GM12874 (cell line): ENCODE data around the gene ARHGAP42.

ENCODE experiments used
- TF ChIP-seq, protein P1 (sequence below): IDR thresholded peaks from 2 replicates; pipeline ENCODE4 v1.5.1; 2011; ENCODE audit warnings: low read depth, mild to moderate bottlenecking, control low read depth, low read length, moderate library complexity; ENCODE audit not compliant: insufficient read depth

The ARHGAP42 gene

DNA sequence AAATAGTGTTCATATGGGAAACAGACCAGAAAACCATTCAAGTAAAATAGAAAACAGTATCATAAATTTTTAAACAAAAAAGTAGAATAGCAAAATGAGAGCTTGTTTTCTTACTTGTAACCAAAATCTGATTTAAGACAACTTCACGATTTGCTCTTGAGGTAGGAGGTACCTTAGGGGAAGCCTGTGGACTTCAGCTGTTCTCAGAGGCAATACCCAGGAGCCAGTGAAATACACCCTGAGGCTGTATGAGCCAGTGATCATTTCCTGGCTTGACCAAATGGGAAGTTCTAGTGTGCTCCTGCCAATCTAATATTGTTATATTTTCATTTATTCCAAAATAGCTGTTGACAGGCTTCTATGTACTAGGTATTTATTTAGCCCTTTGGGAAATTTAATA is 104.8 kb downstream of the ARHGAP42 start:
- TF ChIP-seq, protein P1, sequence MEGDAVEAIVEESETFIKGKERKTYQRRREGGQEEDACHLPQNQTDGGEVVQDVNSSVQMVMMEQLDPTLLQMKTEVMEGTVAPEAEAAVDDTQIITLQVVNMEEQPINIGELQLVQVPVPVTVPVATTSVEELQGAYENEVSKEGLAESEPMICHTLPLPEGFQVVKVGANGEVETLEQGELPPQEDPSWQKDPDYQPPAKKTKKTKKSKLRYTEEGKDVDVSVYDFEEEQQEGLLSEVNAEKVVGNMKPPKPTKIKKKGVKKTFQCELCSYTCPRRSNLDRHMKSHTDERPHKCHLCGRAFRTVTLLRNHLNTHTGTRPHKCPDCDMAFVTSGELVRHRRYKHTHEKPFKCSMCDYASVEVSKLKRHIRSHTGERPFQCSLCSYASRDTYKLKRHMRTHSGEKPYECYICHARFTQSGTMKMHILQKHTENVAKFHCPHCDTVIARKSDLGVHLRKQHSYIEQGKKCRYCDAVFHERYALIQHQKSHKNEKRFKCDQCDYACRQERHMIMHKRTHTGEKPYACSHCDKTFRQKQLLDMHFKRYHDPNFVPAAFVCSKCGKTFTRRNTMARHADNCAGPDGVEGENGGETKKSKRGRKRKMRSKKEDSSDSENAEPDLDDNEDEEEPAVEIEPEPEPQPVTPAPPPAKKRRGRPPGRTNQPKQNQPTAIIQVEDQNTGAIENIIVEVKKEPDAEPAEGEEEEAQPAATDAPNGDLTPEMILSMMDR, result no peak

DNA sequence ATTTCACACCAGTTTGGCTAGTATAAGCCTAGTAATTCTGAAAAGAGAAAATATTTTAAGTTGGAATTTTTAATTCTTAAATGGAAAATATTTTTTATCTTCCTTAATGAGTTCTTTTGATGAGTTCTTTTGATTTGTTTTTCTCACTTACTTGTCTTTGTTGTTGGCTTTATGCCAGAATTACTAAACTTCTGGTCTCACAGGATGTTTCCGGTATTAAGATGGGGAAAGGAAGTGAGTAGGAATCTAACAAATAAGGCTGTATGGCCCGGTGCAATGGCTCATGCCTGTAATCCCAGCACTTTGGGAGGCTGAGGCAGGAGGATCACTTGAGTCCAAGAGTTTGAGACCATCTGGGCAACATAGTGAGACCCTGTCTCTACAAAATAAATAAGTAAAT is 106.4 kb downstream of the ARHGAP42 start:
- TF ChIP-seq, protein P1, result no peak

DNA sequence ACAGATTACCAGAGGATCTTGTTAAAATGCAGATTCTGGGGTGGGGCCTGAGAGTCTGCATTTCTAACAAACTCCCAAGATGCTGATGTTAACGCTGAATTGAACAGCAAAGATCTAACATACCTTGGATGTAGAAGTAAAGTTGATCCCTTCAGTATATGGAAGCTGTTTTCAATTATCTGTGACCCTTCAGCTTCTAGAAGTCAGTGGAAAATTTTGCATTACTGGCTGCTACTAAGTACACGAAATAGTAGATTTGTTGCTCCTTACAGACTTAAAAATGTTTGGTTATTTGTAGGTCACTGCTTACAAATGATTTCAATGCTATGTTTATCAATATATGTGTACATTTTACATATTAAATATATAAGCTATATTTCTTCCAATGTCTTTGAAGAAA is 107.4 kb downstream of the ARHGAP42 start:
- TF ChIP-seq, protein P1, result no peak

DNA sequence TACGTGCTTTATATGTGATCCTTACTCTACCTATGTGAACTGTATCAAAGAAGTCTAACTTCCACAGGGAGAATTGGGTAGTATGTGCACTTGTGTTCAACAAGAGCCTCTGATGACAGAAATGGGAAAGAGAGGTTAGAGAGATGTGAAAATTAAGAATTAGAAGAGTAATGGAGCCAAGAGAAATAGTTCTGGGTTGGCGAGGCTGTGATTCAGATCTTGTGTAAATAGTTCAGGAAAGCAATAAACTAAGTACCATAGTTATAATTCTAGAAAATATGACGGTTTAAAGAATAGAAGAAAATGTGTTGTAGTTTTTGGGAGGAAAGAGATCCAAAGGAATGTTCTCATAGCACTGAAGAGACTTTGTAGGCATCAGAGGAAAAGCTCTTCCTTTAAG is 112.4 kb downstream of the ARHGAP42 start:
- TF ChIP-seq, protein P1, result no peak

DNA sequence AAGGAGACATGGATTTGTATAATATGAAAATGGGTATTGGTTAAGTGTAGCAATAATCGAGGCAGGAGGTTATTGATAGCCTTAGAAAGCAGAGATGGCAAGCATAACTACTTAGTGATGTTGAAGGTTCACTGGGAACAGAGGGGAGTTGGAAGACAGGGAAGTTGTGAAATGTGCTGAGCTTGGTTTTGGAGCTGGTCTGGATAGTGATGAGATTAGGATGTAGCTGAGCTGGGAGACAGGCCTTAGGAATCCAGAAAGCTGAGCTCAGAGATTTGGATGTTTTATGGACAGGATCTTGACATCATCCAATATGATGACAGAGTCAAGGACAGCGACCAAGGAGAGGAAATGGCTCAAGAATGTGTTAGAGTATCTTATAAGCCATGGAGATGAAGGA is 113.1 kb downstream of the ARHGAP42 start:
- TF ChIP-seq, protein P1, result no peak

DNA sequence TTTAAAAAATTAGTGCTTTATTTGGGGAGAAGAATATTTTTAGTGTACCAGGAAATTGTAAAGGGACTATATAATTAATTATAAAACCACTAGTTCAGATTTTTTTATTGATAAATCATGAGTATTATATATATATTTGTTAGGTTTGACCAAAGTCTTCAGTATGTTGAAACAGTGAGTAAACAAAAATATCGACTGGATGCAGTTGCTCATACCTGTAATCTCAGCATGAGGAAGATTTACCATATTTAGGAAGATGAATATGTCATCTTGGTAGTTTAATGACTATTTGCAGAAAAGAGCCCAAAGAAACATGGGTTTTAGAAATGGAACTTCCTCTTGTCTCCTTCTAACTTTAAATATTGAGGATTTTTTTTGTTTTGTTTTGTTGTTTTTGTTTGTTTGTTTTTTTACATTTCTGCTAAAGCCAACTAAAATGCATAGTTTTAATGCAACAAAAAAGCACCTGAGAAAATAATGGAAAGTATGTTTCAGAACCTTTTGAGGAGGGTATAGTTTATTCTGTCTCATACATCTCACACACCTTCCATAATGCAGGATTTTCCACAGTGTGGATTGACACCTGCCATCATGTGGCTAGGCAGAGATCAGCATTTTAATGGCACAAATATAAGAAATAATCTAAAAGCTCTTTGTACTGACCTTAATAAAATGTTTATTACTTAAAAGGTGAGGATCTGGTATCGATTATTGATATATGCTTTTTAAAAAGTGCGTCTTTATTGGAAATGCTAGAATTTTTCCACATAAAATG is 114.3 kb downstream of the ARHGAP42 start:
- TF ChIP-seq, protein P1, result no peak

DNA sequence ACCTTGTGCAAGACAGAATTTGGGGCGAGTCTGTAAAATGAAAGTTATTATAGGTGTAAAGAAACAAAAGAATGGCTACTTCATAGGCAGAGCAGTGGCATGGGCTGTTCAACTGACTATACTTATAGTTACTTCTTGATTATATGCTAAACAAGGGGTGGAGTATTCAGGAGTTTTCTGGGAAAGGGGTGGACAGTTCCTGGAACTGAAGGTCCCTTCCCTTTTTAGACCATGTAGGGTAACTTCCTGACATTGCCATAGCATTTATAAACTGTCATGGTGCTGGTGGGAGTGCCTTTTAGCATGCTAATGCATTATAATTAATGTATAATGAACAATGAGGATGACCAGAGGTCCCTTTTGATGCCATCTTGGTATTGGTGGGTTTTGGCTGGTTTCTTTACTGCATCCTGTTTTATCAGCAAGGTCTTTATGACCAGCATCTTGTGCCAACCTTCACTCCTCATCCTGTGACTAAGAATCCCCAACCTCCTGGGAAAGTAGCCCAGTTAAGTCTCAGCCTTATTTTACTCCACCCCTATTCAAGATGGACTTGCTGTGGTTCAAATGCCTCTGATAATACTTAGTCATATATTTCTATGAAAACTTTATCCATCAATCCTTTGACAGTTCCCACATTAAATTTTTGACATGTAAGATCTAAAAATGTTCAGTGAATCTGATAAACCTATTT is 118.6 kb downstream of the ARHGAP42 start:
- TF ChIP-seq, protein P1, result no peak
